Measurements from ENCODE around the gene SHISAL1.

Gene SHISAL1

GRCh38 chr22:44206330-44206645, 106.5 kb downstream of the SHISAL1 start:
- Histone ChIP-seq H3K27ac (ENCODE audit: low read length) (no peak overlapping the region), H3F3A (ENCODE audit: insufficient read depth, low read length) (no peaks in the 10 kb centered on the region), H4K20me1 (ENCODE audit: insufficient read depth, low read length) (no peaks in the 10 kb centered on the region), H2AFZ (ENCODE audit: low read length) (no peak overlapping the region), H3K79me2 (ENCODE audit: low read length) (no peaks in the 10 kb centered on the region), H3K9me3 (replicated peaks; ENCODE audit: insufficient read depth, low read length) (no peaks in the 10 kb centered on the region), H3K4me3 (ENCODE audit: low read length) (no peak overlapping the region), H3K9ac (ENCODE audit: low read length) (no peak overlapping the region), H3K36me3 (replicated peaks; ENCODE audit: insufficient read depth, low read length) (no peaks in the 10 kb centered on the region), H3K4me1 (ENCODE audit: low read length) (no peaks in the 10 kb centered on the region), H3K9me2 (replicated peaks; ENCODE audit: insufficient read depth, low read length) (no peaks in the 10 kb centered on the region), H3K4me2 (ENCODE audit: low read depth, low read length) (no peak overlapping the region), H3K27me3 (replicated peaks; ENCODE audit: insufficient read depth, low read length) (peaks cover 51% of the 10 kb centered on the region)
- TF ChIP-seq EZH2phosphoT487 (IDR thresholded peaks at IDR 0.05; ENCODE audit: low read length) (no peak), EZH2 (optimal IDR thresholded peaks at IDR 0.05; ENCODE audit: low read depth, low read length) (no peak), CTCF (IDR thresholded peaks at IDR 0.05; ENCODE audit: low read length) (no peak)
- DNase-seq: no peak

GRCh38 chr22:44205516-44206329, 107.0 kb downstream of the SHISAL1 start:
- no peak overlapping the region for H3K4me2 ChIP-seq (ENCODE audit: low read depth, low read length)
- H3K4me3 ChIP-seq (ENCODE audit: low read length): no peak overlapping the region
- no peaks in the 10 kb centered on the region for H3K36me3 ChIP-seq (replicated peaks; ENCODE audit: insufficient read depth, low read length)
- no peak overlapping the region for H3K27ac ChIP-seq (ENCODE audit: low read length)
- no peak overlapping the region for H2AFZ ChIP-seq (ENCODE audit: low read length)
- H3F3A ChIP-seq (ENCODE audit: insufficient read depth, low read length): no peaks in the 10 kb centered on the region
- no peaks in the 10 kb centered on the region for H3K4me1 ChIP-seq (ENCODE audit: low read length)
- H3K79me2 ChIP-seq (ENCODE audit: low read length): no peaks in the 10 kb centered on the region
- TF ChIP-seq EZH2phosphoT487 (IDR thresholded peaks at IDR 0.05; ENCODE audit: low read length) (no peak), CTCF (IDR thresholded peaks at IDR 0.05; ENCODE audit: low read length) (no peak), EZH2 (optimal IDR thresholded peaks at IDR 0.05; ENCODE audit: low read depth, low read length) (no peak)
- H3K9me2 ChIP-seq (replicated peaks; ENCODE audit: insufficient read depth, low read length): no peaks in the 10 kb centered on the region
- H3K9me3 ChIP-seq (replicated peaks; ENCODE audit: insufficient read depth, low read length): no peaks in the 10 kb centered on the region
- DNase-seq: no peak
- no peaks in the 10 kb centered on the region for H4K20me1 ChIP-seq (ENCODE audit: insufficient read depth, low read length)
- peaks cover 51% of the 10 kb centered on the region for H3K27me3 ChIP-seq (replicated peaks; ENCODE audit: insufficient read depth, low read length)
- no peak overlapping the region for H3K9ac ChIP-seq (ENCODE audit: low read length)

- H3K36me3 ChIP-seq (replicated peaks; ENCODE audit: insufficient read depth, low read length): no peaks in the 10 kb centered on the region
- H3K9me2 ChIP-seq (replicated peaks; ENCODE audit: insufficient read depth, low read length): no peaks in the 10 kb centered on the region
- H3K79me2 ChIP-seq (ENCODE audit: low read length): no peaks in the 10 kb centered on the region
- H3K9ac ChIP-seq (ENCODE audit: low read length): no peak overlapping the region
- H3K27me3 ChIP-seq (replicated peaks; ENCODE audit: insufficient read depth, low read length): peaks cover 46% of the 10 kb centered on the region
- TF ChIP-seq EZH2 (optimal IDR thresholded peaks at IDR 0.05; ENCODE audit: low read depth, low read length): no peak
- TF ChIP-seq EZH2phosphoT487 (IDR thresholded peaks at IDR 0.05; ENCODE audit: low read length): no peak
- no peak for TF ChIP-seq CTCF (IDR thresholded peaks at IDR 0.05; ENCODE audit: low read length)
- no peak overlapping the region for H3K4me2 ChIP-seq (ENCODE audit: low read depth, low read length)
- no peaks in the 10 kb centered on the region for H3K9me3 ChIP-seq (replicated peaks; ENCODE audit: insufficient read depth, low read length)
- no peaks in the 10 kb centered on the region for H4K20me1 ChIP-seq (ENCODE audit: insufficient read depth, low read length)
- DNase-seq: no peak
- no peaks in the 10 kb centered on the region for H3K4me1 ChIP-seq (ENCODE audit: low read length)
- no peak overlapping the region for H3K27ac ChIP-seq (ENCODE audit: low read length)
- H2AFZ ChIP-seq (ENCODE audit: low read length): no peak overlapping the region
- H3F3A ChIP-seq (ENCODE audit: insufficient read depth, low read length): no peaks in the 10 kb centered on the region
- no peak overlapping the region for H3K4me3 ChIP-seq (ENCODE audit: low read length)
Observed at GRCh38 chr22:44204739-44205515, 107.8 kb downstream of the SHISAL1 start.
